Natural killer cell (primary cell): Measurements from ENCODE around the gene FAM9B. TPM values are rescaled to one million over a fixed set of nuclear protein-coding genes. Genes with fewer than 3 reads are reported as not detected.

Source experiments
- ATAC-seq, 3 donors: fragments of 150-1000 bp in 2 of 3; fragments of 200-7000 bp in 1 of 3; cut with Tn5 transposase; 1 replicate in 1 of 3; 2 replicates in 2 of 3; pipeline ENCODE4 v1.10.0; 2021; ENCODE audit warnings: mild to moderate bottlenecking in 2 of 3, moderate library complexity in 2 of 3
- DNase-seq, 2 donors: peaks; one replicate each; pipeline versions ENCODE4 v3.0.0 to v3.0.0-alpha.2; 2013 to 2021; ENCODE audit warnings: mixed read lengths in 1 of 2
- H3K27ac ChIP-seq: one replicate; pipeline ENCODE4 v1.5.1; 2013; ENCODE audit warnings: mild to moderate bottlenecking, low read length
- H3K27me3 ChIP-seq: one replicate; pipeline ENCODE4 v1.6.1; 2013; ENCODE audit warnings: low read length; ENCODE audit not compliant: control insufficient read depth, insufficient read depth
- H3K36me3 ChIP-seq: one replicate; pipeline ENCODE4 v1.6.1; 2013; ENCODE audit warnings: low read length; ENCODE audit not compliant: control insufficient read depth, insufficient read depth
- H3K4me1 ChIP-seq: one replicate; pipeline ENCODE4 v1.6.1; 2013; ENCODE audit warnings: low read length; ENCODE audit not compliant: control insufficient read depth, insufficient read depth
- H3K4me3 ChIP-seq: one replicate; pipeline ENCODE4 v1.5.1; 2013; ENCODE audit warnings: low read length
- H3K9me3 ChIP-seq: one replicate; pipeline ENCODE4 v1.6.1; 2013; ENCODE audit warnings: low read length; ENCODE audit not compliant: control insufficient read depth, insufficient read depth
- H3K27ac Mint-ChIP-seq, 2 donors: one replicate each; pipeline ENCODE4 v1.8.0; 2022; ENCODE audit warnings: mild to moderate bottlenecking in 2 of 2, mixed read lengths in 2 of 2, moderate library complexity in 1 of 2
- H3K27me3 Mint-ChIP-seq, 2 donors: one replicate each; pipeline ENCODE4 v1.8.0; 2022; ENCODE audit warnings: low read depth in 2 of 2, mixed read lengths in 2 of 2
- H3K36me3 Mint-ChIP-seq: one replicate; pipeline ENCODE4 v1.8.0; 2022; ENCODE audit warnings: mixed read lengths
- H3K4me1 Mint-ChIP-seq, 2 donors: one replicate each; pipeline ENCODE4 v1.8.0; 2022; ENCODE audit warnings: mixed read lengths in 2 of 2
- H3K4me3 Mint-ChIP-seq: one replicate; pipeline ENCODE4 v1.8.0; 2022; ENCODE audit warnings: mild to moderate bottlenecking, moderate library complexity, mixed read lengths
- H3K9me3 Mint-ChIP-seq, 2 donors: one replicate each; pipeline ENCODE4 v1.8.0; 2022; ENCODE audit warnings: mixed read lengths in 2 of 2
- WGBS: methylation state at CpG from one replicate; pipeline ENCODE4 v1.1.7; 2013; ENCODE audit warnings: missing lambda C conversion rate; ENCODE audit not compliant: insufficient coverage; 5-methylcytosine and 5-hydroxymethylcytosine counted together
- intact Hi-C: fragments of 100-400 bp; cut with micrococcal nuclease; formaldehyde crosslinking; loops from one replicate; pipeline ENCODE4 v1.14.2; 2022
- total RNA-seq, 4 donors: library from RNA; stranded (reverse); fragments of 120-200 nt in 1 of 4; gene quantifications; one replicate each; pipeline versions ENCODE4 v1.2.3 to v1.2.4, GENCODE V29; 2013 to 2022
- TF ChIP-seq, protein P1 (sequence below): fragments of 200-600 bp; IDR thresholded peaks from one replicate; pipeline ENCODE4 v1.8.0; 2022; ENCODE audit warnings: antibody characterized with exemption

Gene FAM9B
- total RNA-seq, 3 donors from 2014 or later (not counting 1 experiment from before 2014, with no cell fraction given), result 0.35 to 1.1 (median 0.42) TPM

DNA sequence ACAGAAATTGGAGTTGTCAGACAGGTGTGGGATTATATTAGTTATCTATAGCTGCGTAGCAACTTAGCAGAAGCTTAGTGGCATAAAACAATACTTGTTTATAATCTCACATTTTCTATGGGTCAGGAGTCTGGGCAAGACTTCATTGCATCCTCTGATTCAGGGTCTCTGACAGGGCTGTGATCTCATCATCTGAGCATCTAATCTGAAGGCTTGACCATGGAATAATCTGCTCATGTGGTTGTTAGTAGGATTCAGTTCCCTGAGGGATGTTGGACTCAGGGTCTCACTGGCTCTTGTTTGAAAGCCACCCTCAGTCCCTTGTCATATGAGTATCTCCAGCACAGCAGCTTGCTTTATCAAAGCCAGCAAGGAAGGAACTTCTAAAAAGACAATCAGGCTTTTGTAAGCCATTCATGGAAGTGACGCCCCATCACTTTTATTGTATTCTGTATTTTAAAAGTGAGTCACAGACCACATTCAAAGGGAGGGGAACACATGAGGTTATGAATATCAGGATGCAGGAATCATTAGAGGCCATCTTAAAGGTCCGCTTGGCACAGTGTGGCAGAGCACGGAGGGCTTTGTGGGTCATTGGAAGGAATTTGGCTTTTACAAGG lies 37.2 kb upstream of the FAM9B start:
- no peak for ATAC-seq
- no peak overlapping the region for H3K4me3 ChIP-seq
- H3K9me3 Mint-ChIP-seq, result peaks cover 0 to 2% of the 10 kb centered on the region in 2 donors
- no peak for DNase-seq
- intact Hi-C loops, result no loop called here
- no peaks in the 10 kb centered on the region for H3K36me3 ChIP-seq
- H3K27me3 Mint-ChIP-seq, result peaks cover 8 to 18% of the 10 kb centered on the region in 2 donors
- no peaks in the 10 kb centered on the region for H3K9me3 ChIP-seq
- H3K4me1 ChIP-seq, result no peaks in the 10 kb centered on the region
- 87% methylated on average over 4 of the region's 4 CpGs for WGBS
- no peak overlapping the region for H3K4me3 Mint-ChIP-seq
- peaks cover 4 to 5% of the 10 kb centered on the region in 2 donors for H3K4me1 Mint-ChIP-seq
- H3K27ac ChIP-seq, result no peak overlapping the region
- no peaks in the 10 kb centered on the region for H3K27me3 ChIP-seq
- H3K27ac Mint-ChIP-seq, result no peak overlapping the region
- H3K36me3 Mint-ChIP-seq, result no peaks in the 10 kb centered on the region
- TF ChIP-seq, protein P1, sequence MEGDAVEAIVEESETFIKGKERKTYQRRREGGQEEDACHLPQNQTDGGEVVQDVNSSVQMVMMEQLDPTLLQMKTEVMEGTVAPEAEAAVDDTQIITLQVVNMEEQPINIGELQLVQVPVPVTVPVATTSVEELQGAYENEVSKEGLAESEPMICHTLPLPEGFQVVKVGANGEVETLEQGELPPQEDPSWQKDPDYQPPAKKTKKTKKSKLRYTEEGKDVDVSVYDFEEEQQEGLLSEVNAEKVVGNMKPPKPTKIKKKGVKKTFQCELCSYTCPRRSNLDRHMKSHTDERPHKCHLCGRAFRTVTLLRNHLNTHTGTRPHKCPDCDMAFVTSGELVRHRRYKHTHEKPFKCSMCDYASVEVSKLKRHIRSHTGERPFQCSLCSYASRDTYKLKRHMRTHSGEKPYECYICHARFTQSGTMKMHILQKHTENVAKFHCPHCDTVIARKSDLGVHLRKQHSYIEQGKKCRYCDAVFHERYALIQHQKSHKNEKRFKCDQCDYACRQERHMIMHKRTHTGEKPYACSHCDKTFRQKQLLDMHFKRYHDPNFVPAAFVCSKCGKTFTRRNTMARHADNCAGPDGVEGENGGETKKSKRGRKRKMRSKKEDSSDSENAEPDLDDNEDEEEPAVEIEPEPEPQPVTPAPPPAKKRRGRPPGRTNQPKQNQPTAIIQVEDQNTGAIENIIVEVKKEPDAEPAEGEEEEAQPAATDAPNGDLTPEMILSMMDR, result no peak

DNA sequence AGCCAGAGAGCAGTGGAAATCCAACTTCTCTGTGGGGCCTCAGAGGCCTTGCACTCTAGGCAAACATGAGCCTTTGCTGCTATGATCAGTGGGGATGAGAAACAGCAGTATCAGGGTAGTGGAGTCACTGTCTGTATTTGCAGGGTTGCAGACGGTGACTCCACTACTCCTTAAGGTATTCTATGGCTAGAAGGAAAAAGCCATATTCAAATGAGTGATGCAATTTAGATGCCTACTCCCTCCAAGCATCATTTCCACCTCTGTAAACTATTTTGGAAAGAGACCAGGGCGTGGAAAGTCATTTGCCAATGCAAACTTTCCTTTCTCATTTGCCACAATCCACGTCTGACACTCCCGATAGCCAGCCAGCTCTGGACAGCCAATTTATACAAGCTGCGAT lies 35.6 kb upstream of the FAM9B start:
- Mint-ChIP-seq H3K9me3 (peaks cover 0 to 4% of the 10 kb centered on the region in 2 donors), H3K4me3 (no peak overlapping the region), H3K4me1 (peaks cover 2 to 5% of the 10 kb centered on the region in 2 donors), H3K27me3 (peaks cover 9 to 28% of the 10 kb centered on the region in 2 donors), H3K36me3 (peaks cover 9% of the 10 kb centered on the region), H3K27ac (no peak overlapping the region)
- H3K9me3 ChIP-seq, result no peaks in the 10 kb centered on the region
- intact Hi-C loops, result no loop called here
- DNase-seq (no peak), ATAC-seq (no peak)
- no peaks in the 10 kb centered on the region for H3K36me3 ChIP-seq
- H3K4me1 ChIP-seq, result no peaks in the 10 kb centered on the region
- H3K27ac ChIP-seq, result no peak overlapping the region
- WGBS, result 98% methylated on average over 4 of the region's 5 CpGs
- TF ChIP-seq, protein P1, result no peak
- H3K4me3 ChIP-seq, result no peak overlapping the region
- H3K27me3 ChIP-seq, result no peaks in the 10 kb centered on the region

- Histone ChIP-seq H3K27me3 (no peaks in the 10 kb centered on the region), H3K27ac (no peak overlapping the region), H3K4me1 (no peaks in the 10 kb centered on the region), H3K9me3 (no peaks in the 10 kb centered on the region), H3K4me3 (no peak overlapping the region), H3K36me3 (no peaks in the 10 kb centered on the region)
- ATAC-seq, result no peak
- no peak for DNase-seq
- Mint-ChIP-seq H3K36me3 (peaks cover 9% of the 10 kb centered on the region), H3K27me3 (peaks cover 4 to 37% of the 10 kb centered on the region in 2 donors), H3K27ac (no peak overlapping the region), H3K4me3 (no peak overlapping the region), H3K9me3 (peaks cover 0 to 4% of the 10 kb centered on the region in 2 donors), H3K4me1 (no peaks in the 10 kb centered on the region)
- TF ChIP-seq, protein P1, result no peak
- intact Hi-C loops, result no loop called here
Measured at GRCh38 chrX:9064694-9065093, 30.8 kb upstream of the FAM9B start.

DNA sequence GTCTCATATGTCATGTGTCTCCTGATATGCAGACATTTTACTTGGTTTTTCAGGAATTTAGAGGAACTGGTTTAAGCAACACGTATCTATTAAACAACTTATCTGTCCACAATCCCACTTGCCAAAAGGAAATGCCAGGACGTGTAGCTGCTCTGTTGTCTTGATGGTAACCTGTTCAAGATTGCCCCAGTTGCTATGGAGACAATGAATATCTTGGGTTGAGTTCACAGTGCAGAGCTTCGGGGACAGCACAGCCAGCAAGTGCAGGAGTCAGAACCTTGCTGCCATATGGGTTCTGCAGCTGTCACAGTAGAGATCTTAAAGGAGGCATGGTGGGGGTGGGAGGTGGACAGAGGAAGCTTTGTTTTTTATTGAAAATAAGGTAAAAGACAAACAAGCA lies 28.7 kb upstream of the FAM9B start:
- Mint-ChIP-seq H3K4me1 (no peaks in the 10 kb centered on the region), H3K4me3 (no peak overlapping the region), H3K27ac (no peak overlapping the region), H3K27me3 (peaks cover 4 to 43% of the 10 kb centered on the region in 2 donors), H3K36me3 (peaks cover 9% of the 10 kb centered on the region), H3K9me3 (peaks cover 0 to 4% of the 10 kb centered on the region in 2 donors)
- H3K27me3 ChIP-seq, result no peaks in the 10 kb centered on the region
- WGBS, result 79% methylated on average over 2 of the region's 3 CpGs
- no peak overlapping the region for H3K4me3 ChIP-seq
- H3K36me3 ChIP-seq, result no peaks in the 10 kb centered on the region
- no peaks in the 10 kb centered on the region for H3K4me1 ChIP-seq
- ATAC-seq (no peak), DNase-seq (no peak)
- TF ChIP-seq, protein P1, result no peak
- intact Hi-C loops, result no loop called here
- H3K27ac ChIP-seq, result no peak overlapping the region
- H3K9me3 ChIP-seq, result no peaks in the 10 kb centered on the region
